GM20000 (cell line): ENCODE results near the gene LAS1L.
"Not testable (repeated sequence)": the region's sequence is repeated elsewhere in the genome, so short reads cannot be mapped to it uniquely, and the experiment has no call there.

Source experiments
- DNase-seq: peaks from one replicate; pipeline ENCODE4 v3.0.0; 2012; ENCODE audit warnings: low spot score
- TF ChIP-seq, protein P1 (sequence below): IDR thresholded peaks from 2 replicates; pipeline ENCODE4 v1.5.1; 2012; ENCODE audit warnings: mild to moderate bottlenecking, control low read depth; ENCODE audit errors: extremely low read depth, missing control alignments

The LAS1L gene

DNA sequence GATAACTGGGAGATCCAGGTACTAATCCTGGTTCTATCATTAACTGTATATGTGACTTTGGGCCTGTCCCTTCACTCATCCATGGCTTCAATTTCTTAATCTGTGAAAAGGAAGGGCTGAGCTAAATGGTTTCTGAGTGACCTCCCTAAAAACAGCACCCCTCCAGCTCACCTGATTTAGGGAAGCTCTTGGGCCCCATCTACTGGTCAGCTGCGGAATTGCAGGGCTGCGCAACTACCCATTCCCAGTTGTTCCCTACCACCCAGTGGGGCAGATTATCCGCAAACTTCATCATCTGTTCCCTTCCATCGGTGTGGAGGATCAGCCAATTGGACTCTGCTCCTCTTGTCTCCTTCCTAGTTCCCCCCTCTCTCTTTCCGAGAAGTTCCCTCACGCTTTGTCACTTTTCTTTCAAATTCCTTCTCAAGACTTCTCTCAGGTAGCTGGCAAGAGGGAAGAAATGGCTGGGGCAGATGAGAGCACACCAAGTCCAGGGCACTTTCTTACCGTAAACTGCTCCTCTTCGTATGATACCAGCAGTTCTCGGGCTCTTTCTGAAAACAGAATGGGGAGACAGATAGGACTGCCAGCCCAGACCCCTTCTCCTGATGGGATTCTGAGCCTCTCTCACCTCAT, 5.8 kb downstream of the LAS1L start:
- peak; percentile 53 for DNase-seq
- TF ChIP-seq, protein P1, sequence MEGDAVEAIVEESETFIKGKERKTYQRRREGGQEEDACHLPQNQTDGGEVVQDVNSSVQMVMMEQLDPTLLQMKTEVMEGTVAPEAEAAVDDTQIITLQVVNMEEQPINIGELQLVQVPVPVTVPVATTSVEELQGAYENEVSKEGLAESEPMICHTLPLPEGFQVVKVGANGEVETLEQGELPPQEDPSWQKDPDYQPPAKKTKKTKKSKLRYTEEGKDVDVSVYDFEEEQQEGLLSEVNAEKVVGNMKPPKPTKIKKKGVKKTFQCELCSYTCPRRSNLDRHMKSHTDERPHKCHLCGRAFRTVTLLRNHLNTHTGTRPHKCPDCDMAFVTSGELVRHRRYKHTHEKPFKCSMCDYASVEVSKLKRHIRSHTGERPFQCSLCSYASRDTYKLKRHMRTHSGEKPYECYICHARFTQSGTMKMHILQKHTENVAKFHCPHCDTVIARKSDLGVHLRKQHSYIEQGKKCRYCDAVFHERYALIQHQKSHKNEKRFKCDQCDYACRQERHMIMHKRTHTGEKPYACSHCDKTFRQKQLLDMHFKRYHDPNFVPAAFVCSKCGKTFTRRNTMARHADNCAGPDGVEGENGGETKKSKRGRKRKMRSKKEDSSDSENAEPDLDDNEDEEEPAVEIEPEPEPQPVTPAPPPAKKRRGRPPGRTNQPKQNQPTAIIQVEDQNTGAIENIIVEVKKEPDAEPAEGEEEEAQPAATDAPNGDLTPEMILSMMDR = peak; percentile 64

DNA sequence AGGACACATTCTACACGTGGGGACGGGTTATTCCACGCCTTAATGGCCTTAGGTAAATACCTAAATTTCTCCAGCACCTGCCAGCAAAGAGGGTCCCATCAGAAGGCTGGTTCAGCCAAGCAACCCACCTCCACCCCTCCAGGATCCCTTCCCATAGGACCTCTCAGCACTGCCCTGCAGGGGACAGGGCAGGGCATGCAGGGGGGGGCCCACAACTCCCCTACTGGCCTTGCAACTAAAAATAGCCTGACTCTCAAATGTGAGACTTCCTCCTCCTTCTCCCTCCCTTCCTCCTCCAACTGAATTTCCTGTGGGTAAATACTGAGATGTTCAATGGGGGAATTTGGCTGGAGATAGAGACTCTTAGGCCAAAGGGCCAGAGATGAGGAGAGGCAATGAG, 6.3 kb downstream of the LAS1L start:
- TF ChIP-seq, protein P1 = no peak

DNA sequence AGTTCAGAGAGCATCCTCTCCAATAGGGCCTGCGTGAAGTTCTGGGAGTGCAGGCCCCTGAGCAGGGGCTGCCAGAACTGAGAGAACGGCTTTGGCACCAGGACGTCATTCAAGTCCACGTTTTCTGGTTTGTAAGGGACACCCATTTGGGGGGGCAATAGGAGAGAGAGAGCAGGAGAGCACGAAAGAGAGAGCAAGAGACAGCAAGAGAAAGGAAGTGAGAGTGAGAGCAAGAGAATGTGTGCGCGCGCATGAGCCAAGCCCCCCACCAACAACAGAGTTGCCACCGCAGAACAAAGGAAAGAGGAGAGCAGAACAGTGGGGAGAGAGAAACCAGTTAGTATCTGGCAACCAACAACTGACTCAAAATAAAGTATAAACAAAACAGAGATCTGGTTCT, 10.4 kb downstream of the LAS1L start:
- no peak for DNase-seq

More for the DNA sequence above, 6.3 kb downstream of the LAS1L start:
- DNase-seq = no peak

DNA sequence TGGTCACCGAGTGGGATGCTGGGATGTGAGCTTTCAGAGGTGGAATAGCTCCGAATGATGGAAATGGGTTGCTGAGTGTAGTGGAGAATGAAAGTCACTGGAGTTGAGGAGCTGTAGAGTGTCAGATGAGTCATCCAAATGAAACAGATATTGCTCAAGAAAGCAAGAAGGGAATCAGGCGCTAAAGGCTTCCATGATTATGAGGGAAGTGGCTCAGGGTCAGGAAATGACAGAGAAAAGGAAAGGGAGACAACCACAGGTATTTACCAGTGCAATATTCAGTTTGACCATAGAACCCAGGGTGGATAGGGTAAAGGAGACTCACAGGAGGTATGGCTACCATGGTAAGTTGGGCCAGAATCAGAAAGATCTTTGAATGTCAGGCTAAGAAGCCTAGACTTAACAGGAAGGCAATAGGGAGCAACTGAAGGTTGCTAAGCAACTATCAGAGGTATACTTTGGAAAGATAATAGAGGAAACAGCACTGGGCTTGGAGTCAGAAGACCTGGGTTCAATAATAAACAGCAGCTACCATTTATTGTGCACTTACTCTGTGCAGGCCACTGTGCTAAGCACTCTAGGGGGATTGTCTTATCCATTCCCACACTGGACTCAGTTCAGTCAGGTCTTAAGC, 11.7 kb downstream of the LAS1L start:
- no peak for DNase-seq
- TF ChIP-seq, protein P1 = no peak

More for the DNA sequence above, 10.4 kb downstream of the LAS1L start:
- TF ChIP-seq, protein P1 = no peak

DNA sequence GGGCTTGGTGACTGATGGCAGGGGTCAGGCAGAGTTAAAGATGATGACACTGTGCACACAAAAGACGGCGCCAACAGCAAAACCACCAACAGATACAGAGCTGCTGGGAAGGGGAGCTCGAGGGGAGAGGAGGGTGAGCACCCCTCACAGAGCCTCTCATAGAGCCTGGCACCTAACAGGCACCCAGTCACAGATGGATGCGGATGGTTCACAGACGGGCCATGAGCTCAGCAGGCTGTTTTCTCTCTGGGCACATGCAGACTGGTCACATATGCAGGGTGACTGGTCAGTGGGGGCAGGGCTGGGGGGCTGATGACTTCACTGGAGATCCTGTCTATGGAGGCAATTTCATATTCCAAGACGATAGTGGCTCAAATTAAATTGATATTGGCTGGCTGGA, 15.1 kb downstream of the LAS1L start:
- DNase-seq = not testable (repeated sequence)

DNA sequence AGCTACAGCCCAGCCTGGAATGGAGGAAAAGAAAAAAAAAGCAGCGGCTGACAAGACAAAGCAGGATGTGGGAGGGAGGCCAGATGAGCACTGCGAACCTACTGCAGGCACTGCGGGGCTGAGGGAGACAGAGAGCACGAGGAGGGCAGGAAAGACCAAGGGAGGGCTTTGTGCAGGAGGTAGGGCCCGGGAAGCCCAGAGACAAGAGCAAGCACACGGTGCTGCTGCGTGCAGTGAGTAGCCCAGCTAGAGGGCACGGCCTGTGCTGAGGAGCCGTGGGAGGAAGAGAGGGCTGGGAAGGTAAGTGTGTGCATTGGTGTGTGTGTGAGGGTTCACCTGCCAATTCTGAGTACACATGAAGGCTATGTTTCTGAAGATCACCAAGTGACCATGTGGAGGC, 15.6 kb downstream of the LAS1L start:
- DNase-seq = not testable (repeated sequence)

DNA sequence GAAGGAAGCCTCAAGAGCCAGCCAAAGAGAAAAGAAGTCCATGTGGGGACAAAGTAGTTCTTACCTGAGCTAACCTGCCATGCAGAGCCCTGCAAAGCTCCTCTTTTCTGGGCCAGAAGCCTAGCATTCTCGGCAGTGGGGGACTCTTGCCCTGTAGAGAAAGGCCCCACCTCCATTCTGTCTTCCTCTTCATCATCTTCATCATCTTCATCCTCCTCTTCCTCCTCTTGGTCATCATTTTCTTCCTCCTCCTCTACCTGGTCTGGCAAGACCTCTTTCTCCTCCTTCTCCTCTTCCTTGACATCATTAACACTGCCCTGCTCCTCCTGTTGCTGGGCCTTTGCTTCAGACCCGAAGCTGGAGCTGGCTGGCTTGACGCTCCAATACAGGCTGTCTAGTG, 16.7 kb downstream of the LAS1L start:
- TF ChIP-seq, protein P1 = no peak
- no peak for DNase-seq

DNA sequence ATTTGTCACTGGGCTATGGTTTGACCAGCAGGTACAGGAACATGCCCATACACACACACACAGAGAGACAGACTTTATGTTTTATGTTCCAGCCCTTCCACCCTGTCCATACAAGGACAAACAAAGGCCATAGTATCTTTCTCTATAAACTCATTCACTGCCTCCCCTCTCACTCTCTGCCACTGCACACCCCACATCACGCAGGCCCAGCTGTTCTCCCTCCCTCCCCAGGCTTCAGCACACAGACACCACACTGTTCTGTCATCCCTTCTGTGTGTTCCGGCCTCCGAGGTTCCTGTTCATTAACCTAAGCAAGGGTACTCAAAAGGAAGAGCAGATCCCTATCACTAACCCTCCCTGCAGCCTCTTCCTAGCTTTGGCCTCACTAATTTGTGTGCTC, 17.8 kb downstream of the LAS1L start:
- TF ChIP-seq, protein P1 = no peak
- no peak for DNase-seq
